ENCODE results near the gene TFEC. TPM values are rescaled to one million over a fixed set of nuclear protein-coding genes. Genes with fewer than 3 reads are reported as not detected.

TFEC gene
- total RNA-seq, 1 donor from 2014 or later, result 0.06 TPM

GRCh38 chr7:115968171-115968570 lies 62.4 kb downstream of the TFEC start:
- Mint-ChIP-seq H3K9me3 (peaks cover 2% of the 10 kb centered on the region), H3K27me3 (ENCODE audit: insufficient read depth, low read depth) (no peaks in the 10 kb centered on the region), H3K4me1 (peaks cover under 1% of the 10 kb centered on the region), H3K4me3 (no peak overlapping the region), H3K27ac (no peak overlapping the region), H3K36me3 (no peaks in the 10 kb centered on the region)
- DNase-seq (ENCODE audit: low spot score), result no peak
- no peak overlapping the region for H3K27ac ChIP-seq
- H3K36me3 ChIP-seq, result no peaks in the 10 kb centered on the region
- H3K4me2 ChIP-seq, result no peak overlapping the region
- H3K9me3 ChIP-seq (ENCODE audit: low read depth), result no peaks in the 10 kb centered on the region
- H3F3A ChIP-seq (ENCODE audit: low read depth), result no peaks in the 10 kb centered on the region
- H3K9ac ChIP-seq, result no peak overlapping the region
- no peak overlapping the region for H2AFZ ChIP-seq (replicated peaks)
- no peaks in the 10 kb centered on the region for H3K4me1 ChIP-seq
- H3K27me3 ChIP-seq, result no peaks in the 10 kb centered on the region
- no peak overlapping the region for H3K4me3 ChIP-seq
- H4K20me1 ChIP-seq (ENCODE audit: low read depth), result no peaks in the 10 kb centered on the region
- TF ChIP-seq, protein P1, sequence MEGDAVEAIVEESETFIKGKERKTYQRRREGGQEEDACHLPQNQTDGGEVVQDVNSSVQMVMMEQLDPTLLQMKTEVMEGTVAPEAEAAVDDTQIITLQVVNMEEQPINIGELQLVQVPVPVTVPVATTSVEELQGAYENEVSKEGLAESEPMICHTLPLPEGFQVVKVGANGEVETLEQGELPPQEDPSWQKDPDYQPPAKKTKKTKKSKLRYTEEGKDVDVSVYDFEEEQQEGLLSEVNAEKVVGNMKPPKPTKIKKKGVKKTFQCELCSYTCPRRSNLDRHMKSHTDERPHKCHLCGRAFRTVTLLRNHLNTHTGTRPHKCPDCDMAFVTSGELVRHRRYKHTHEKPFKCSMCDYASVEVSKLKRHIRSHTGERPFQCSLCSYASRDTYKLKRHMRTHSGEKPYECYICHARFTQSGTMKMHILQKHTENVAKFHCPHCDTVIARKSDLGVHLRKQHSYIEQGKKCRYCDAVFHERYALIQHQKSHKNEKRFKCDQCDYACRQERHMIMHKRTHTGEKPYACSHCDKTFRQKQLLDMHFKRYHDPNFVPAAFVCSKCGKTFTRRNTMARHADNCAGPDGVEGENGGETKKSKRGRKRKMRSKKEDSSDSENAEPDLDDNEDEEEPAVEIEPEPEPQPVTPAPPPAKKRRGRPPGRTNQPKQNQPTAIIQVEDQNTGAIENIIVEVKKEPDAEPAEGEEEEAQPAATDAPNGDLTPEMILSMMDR (IDR thresholded peaks at IDR 0.05), result no peak
- no peak for TF ChIP-seq EZH2 (IDR thresholded peaks at IDR 0.05)
- H3K79me2 ChIP-seq (ENCODE audit: low read depth), result no peaks in the 10 kb centered on the region

DNA sequence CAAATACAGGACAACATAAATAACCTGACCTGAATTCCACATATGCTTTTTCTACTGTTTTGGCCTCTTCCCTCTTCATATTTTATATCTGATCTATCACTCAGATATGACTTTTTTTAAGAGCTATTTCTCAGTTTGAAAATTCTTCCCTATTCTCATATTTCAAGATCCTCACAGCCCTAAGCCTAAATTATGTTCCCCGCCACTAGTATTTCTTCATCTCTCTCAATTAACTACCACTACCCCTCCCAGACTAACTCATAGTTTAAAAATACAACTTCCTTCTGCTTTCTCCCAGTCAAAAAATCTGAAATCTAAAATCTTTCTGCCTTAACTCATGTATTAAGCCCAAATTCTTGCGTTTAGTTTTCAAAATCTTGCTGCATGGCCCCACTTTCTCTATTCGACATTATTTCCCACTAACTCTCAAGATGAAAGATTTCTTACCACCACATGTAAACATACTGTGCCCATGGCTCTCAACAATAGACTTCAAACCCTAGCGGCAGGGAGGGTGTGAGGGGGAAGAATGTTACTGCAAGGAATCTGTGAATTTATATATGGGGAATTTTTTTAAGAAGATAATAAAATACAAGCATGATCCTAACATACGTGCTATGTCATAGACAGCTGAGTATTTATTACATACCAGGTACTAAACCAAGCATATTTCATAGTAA lies 64.6 kb downstream of the TFEC start:
- peaks cover 2% of the 10 kb centered on the region for H3K9me3 Mint-ChIP-seq
- Histone ChIP-seq H2AFZ (replicated peaks) (no peak overlapping the region), H3K4me1 (no peaks in the 10 kb centered on the region), H3K36me3 (no peaks in the 10 kb centered on the region), H3K9ac (no peak overlapping the region), H3K27me3 (no peaks in the 10 kb centered on the region), H3K27ac (no peak overlapping the region), H3K4me2 (no peak overlapping the region), H3F3A (ENCODE audit: low read depth) (no peaks in the 10 kb centered on the region), H4K20me1 (ENCODE audit: low read depth) (no peaks in the 10 kb centered on the region), H3K79me2 (ENCODE audit: low read depth) (no peaks in the 10 kb centered on the region), H3K4me3 (no peak overlapping the region), H3K9me3 (ENCODE audit: low read depth) (no peaks in the 10 kb centered on the region)
- no peak for DNase-seq (ENCODE audit: low spot score)
- H3K36me3 Mint-ChIP-seq, result no peaks in the 10 kb centered on the region
- no peak overlapping the region for H3K4me3 Mint-ChIP-seq
- H3K27me3 Mint-ChIP-seq (ENCODE audit: insufficient read depth, low read depth), result no peaks in the 10 kb centered on the region
- no peak overlapping the region for H3K27ac Mint-ChIP-seq
- TF ChIP-seq EZH2 (IDR thresholded peaks at IDR 0.05) (no peak), EZH2phosphoT487 (IDR thresholded peaks at IDR 0.05) (no peak)
- TF ChIP-seq, protein P1 (IDR thresholded peaks at IDR 0.05), result no peak
- peaks cover 16% of the 10 kb centered on the region for H3K4me1 Mint-ChIP-seq

DNA sequence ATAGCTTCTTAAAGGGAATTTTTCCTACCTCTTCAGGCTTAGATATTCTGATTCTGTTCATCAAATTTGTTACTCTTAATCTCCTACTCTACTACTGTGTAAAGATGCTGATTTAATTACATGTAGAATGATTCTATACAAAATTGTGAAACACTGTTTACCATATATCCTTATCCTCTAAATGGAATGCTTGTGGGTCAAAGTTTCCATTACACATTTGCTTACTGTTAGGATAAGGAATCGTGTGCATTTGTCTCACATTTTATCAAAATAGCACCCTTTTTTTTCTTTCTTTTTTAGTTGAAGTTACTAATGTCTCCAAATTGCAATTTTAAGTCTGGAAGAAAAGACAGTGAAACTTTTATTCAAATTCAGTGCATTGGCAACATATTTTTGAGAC lies 65.3 kb downstream of the TFEC start:
- Mint-ChIP-seq H3K36me3 (no peaks in the 10 kb centered on the region), H3K4me1 (peaks cover 16% of the 10 kb centered on the region), H3K4me3 (no peak overlapping the region), H3K9me3 (peaks cover 6% of the 10 kb centered on the region), H3K27me3 (ENCODE audit: insufficient read depth, low read depth) (no peaks in the 10 kb centered on the region), H3K27ac (no peak overlapping the region)
- H3K79me2 ChIP-seq (ENCODE audit: low read depth), result no peaks in the 10 kb centered on the region
- no peak overlapping the region for H2AFZ ChIP-seq (replicated peaks)
- no peak overlapping the region for H3K27ac ChIP-seq
- no peak overlapping the region for H3K4me3 ChIP-seq
- H3K9ac ChIP-seq, result no peak overlapping the region
- no peaks in the 10 kb centered on the region for H3K36me3 ChIP-seq
- no peaks in the 10 kb centered on the region for H4K20me1 ChIP-seq (ENCODE audit: low read depth)
- no peaks in the 10 kb centered on the region for H3K27me3 ChIP-seq
- H3F3A ChIP-seq (ENCODE audit: low read depth), result no peaks in the 10 kb centered on the region
- no peaks in the 10 kb centered on the region for H3K4me1 ChIP-seq
- no peaks in the 10 kb centered on the region for H3K9me3 ChIP-seq (ENCODE audit: low read depth)
- no peak for DNase-seq (ENCODE audit: low spot score)
- TF ChIP-seq EZH2 (IDR thresholded peaks at IDR 0.05) (no peak), EZH2phosphoT487 (IDR thresholded peaks at IDR 0.05) (no peak)
- TF ChIP-seq, protein P1 (IDR thresholded peaks at IDR 0.05), result no peak
- no peak overlapping the region for H3K4me2 ChIP-seq

All from neural progenitor cell (in vitro differentiated cells).